A673 (cell line): ENCODE data around the gene CFAP97. TPM values are rescaled to one million over a fixed set of nuclear protein-coding genes. Genes with fewer than 3 reads are reported as not detected.

Experiments
- BruUV-seq: library from RNA; stranded (reverse); fragments of 400-500 nt; replicated peaks from 2 replicates; lab custom pipeline; 2021; lab: Mats Ljungman, UMichigan
- CTCF ChIA-PET: fragments of 300-600 bp; sonication (Branson Sonifier 250); formaldehyde crosslinking; loops from one replicate; lab custom pipeline; 2022; ENCODE audit warnings: antibody characterized with exemption; lab: Charles Lee
- POLR2A ChIA-PET: fragments of 300-600 bp; sonication (Branson Sonifier 250); formaldehyde crosslinking; loops from one replicate; lab custom pipeline; 2022; ENCODE audit warnings: antibody characterized with exemption; ENCODE audit not compliant: low non-redundant PET; lab: Charles Lee
- DNase-seq: peaks from one replicate; pipeline ENCODE4 v3.0.0-alpha.2; 2015; ENCODE audit warnings: low spot score
- H3K27ac ChIP-seq: fragments of 200-600 bp; sonication (generic); 2 replicates; pipeline ENCODE4 v1.5.1; 2016; ENCODE audit warnings: mixed run types, low read depth, mild to moderate bottlenecking, mixed read lengths, antibody characterized with exemption, low read length; ENCODE audit not compliant: poor library complexity, severe bottlenecking
- H3K27me3 ChIP-seq: fragments of 200-600 bp; sonication (generic); replicated peaks from 2 replicates; pipeline ENCODE4 v1.6.1; 2017; ENCODE audit warnings: mixed run types, low read depth, mild to moderate bottlenecking, mixed read lengths, antibody characterized with exemption, low read length; ENCODE audit not compliant: insufficient read depth, poor library complexity
- H3K36me3 ChIP-seq: fragments of 200-600 bp; sonication (generic); 2 replicates; pipeline ENCODE4 v1.6.1; 2016; ENCODE audit warnings: mixed run types, mild to moderate bottlenecking, mixed read lengths, antibody characterized with exemption, low read length; ENCODE audit not compliant: insufficient read depth, poor library complexity, severe bottlenecking
- H3K4me1 ChIP-seq: fragments of 200-600 bp; sonication (generic); 2 replicates; pipeline ENCODE4 v1.6.1; 2017; ENCODE audit warnings: mixed run types, mild to moderate bottlenecking, mixed read lengths, antibody characterized with exemption, low read length; ENCODE audit not compliant: insufficient read depth, poor library complexity, severe bottlenecking
- H3K4me3 ChIP-seq: fragments of 200-600 bp; sonication (generic); 2 replicates; pipeline ENCODE4 v1.5.1; 2016; ENCODE audit warnings: low read depth, mixed run types, mild to moderate bottlenecking, mixed read lengths, low read length; ENCODE audit not compliant: poor library complexity, severe bottlenecking
- H3K9me3 ChIP-seq: fragments of 200-600 bp; sonication (generic); 2 replicates; pipeline ENCODE4 v1.6.1; 2016; ENCODE audit warnings: mixed run types, low read depth, mild to moderate bottlenecking, mixed read lengths, antibody characterized with exemption, low read length; ENCODE audit not compliant: poor library complexity, severe bottlenecking
- CTCF ChIP-seq: fragments of 300-800, 200-600 bp; sonication (generic); conservative IDR thresholded peaks from 2 replicates; pipeline ENCODE4 v1.5.1; 2017; ENCODE audit warnings: low read depth, mild to moderate bottlenecking, antibody characterized with exemption, low read length, moderate library complexity, mixed read lengths
- EZH2 ChIP-seq: fragments of 200-600 bp; sonication (generic); IDR thresholded peaks from 2 replicates; pipeline ENCODE4 v1.6.1; 2017; ENCODE audit warnings: borderline replicate concordance, low read depth, mild to moderate bottlenecking, mixed read lengths, antibody characterized with exemption, low read length; ENCODE audit not compliant: poor library complexity, severe bottlenecking
- intact Hi-C: fragments of 100-400 bp; cut with micrococcal nuclease; formaldehyde crosslinking; loops from one replicate; pipeline ENCODE4 v1.10.0; 2022; ENCODE audit not compliant: unreplicated experiment
- total RNA-seq: library from RNA; stranded (reverse); gene quantifications from 2 replicates; pipeline ENCODE4 v1.2.3, GENCODE V29; 2021

CFAP97 gene
- total RNA-seq, 1 experiment from 2014 or later, result 28.9 TPM

- Histone ChIP-seq H3K9me3 (no peaks in the 10 kb centered on the region), H3K4me1 (peaks cover 8% of the 10 kb centered on the region), H3K4me3 (no peak overlapping the region), H3K27ac (no peak overlapping the region), H3K36me3 (no peaks in the 10 kb centered on the region), H3K27me3 (no peaks in the 10 kb centered on the region)
- TF ChIP-seq EZH2 (no peak), CTCF (no peak)
- CTCF ChIA-PET, result no interaction called here
- intact Hi-C loops, result no loop called here
- POLR2A ChIA-PET, result no interaction called here
- no TSS peak for BruUV-seq
- no peak for DNase-seq
These were observed 32.2 kb upstream of the CFAP97 start for GRCh38 chr4:185235843-185236503.

- peaks cover 8% of the 10 kb centered on the region for H3K4me1 ChIP-seq
- no peaks in the 10 kb centered on the region for H3K36me3 ChIP-seq
- TF ChIP-seq CTCF, result no peak
- TF ChIP-seq EZH2, result no peak
- H3K4me3 ChIP-seq, result no peak overlapping the region
- no peak for DNase-seq
- ChIA-PET CTCF (no interaction called here), POLR2A (no interaction called here)
- no peaks in the 10 kb centered on the region for H3K27me3 ChIP-seq
- H3K9me3 ChIP-seq, result no peaks in the 10 kb centered on the region
- no TSS peak for BruUV-seq
- no peak overlapping the region for H3K27ac ChIP-seq
- intact Hi-C loops, result no loop called here
These were observed 31.5 kb upstream of the CFAP97 start for GRCh38 chr4:185235119-185235842.

GRCh38 chr4:185232370-185232769 lies 28.6 kb upstream of the CFAP97 start:
- intact Hi-C loops, result no loop called here
- CTCF ChIA-PET, result no interaction called here
- peaks cover 8% of the 10 kb centered on the region for H3K4me1 ChIP-seq
- TF ChIP-seq CTCF (no peak), EZH2 (no peak)
- no peak overlapping the region for H3K27ac ChIP-seq
- no peaks in the 10 kb centered on the region for H3K36me3 ChIP-seq
- no peaks in the 10 kb centered on the region for H3K9me3 ChIP-seq
- no peak for DNase-seq
- no peaks in the 10 kb centered on the region for H3K27me3 ChIP-seq
- POLR2A ChIA-PET, result no interaction called here
- BruUV-seq, result no TSS peak
- H3K4me3 ChIP-seq, result no peak overlapping the region
